ENCODE data around the gene SMIM13. TPM values are rescaled to one million over a fixed set of nuclear protein-coding genes. Genes with fewer than 3 reads are reported as not detected.

Gene SMIM13
- total RNA-seq, 1 experiment from 2014 or later, result 28.1 TPM

GRCh38 chr6:11144393-11144851, 50.8 kb downstream of the SMIM13 start:
- Mint-ChIP-seq H3K9me3 (ENCODE audit: unreplicated experiment) (peaks cover 1% of the 10 kb centered on the region), H3K36me3 (ENCODE audit: insufficient read depth, unreplicated experiment) (no peaks in the 10 kb centered on the region), H3K4me1 (ENCODE audit: insufficient read depth, unreplicated experiment) (peaks cover 36% of the 10 kb centered on the region), H3K27ac (ENCODE audit: low read depth, unreplicated experiment) (peak overlapping the region; percentile 87), H3K4me3 (ENCODE audit: unreplicated experiment) (no peak overlapping the region), H3K27me3 (ENCODE audit: insufficient read depth, unreplicated experiment) (no peaks in the 10 kb centered on the region)
- POLR2A ChIA-PET, result interaction anchor here (0.9 to 2.9 kb wide), 7 partner anchors 26 to 431 kb away, joined by 3 to 33 read pairs (median 6); partner anchors contain the start of genes NEDD9 and SMIM13
- DNase-seq (ENCODE audit: unreplicated experiment), result peak; percentile 81
- CTCF ChIA-PET, result interaction anchor here (0.6 to 9.1 kb wide), 11 partner anchors 17 to 431 kb away, joined by 3 to 114 read pairs (median 3); partner anchors contain the start of gene SMIM13
- TSS peak; percentile 48 for BruUV-seq (replicated peaks)
- peak; percentile 91 for TF ChIP-seq CTCF (IDR thresholded peaks at IDR 0.05; ENCODE audit: unreplicated experiment)
- intact Hi-C loops (cut with micrococcal nuclease), result loop anchor here (1.0 to 5.0 kb wide), 8 partner anchors 51 to 431 kb away; partner anchors contain the start of genes NEDD9 and SMIM13

DNA sequence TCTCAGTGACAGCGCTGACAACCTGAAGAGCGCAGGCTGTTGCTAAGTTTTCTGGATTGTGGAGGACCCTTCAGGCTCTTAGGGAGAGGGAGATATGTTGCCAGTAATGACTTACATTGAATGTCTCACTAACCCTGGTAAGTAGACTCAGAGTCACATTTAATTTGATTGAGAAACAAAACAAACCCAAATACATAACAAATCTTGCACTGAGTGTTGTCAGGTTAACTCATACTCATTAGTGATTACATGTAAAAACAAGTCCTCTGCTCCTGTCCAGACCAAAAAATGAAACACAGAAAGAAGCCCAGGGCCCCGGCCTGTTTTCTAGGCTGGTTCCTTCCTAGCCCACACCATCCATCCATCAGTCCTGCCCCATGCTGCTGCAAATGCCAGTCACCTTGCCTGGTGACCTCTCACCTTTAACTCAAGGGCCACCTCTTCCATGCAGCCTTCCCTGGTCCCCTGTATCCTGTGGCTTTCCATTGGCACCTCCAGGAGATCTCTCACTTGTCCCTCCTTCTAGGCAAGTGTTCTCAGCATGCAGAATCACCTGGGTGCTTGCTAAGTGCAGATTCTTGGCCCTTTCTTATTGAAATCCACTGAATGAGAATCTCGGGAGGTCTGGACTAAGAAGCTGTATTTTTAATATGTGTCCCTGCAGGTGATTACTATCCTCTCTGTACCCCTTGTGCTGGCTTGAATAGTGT, 52.6 kb downstream of the SMIM13 start:
- H3K36me3 Mint-ChIP-seq (ENCODE audit: insufficient read depth, unreplicated experiment), result no peaks in the 10 kb centered on the region
- peaks cover 26% of the 10 kb centered on the region for H3K4me1 Mint-ChIP-seq (ENCODE audit: insufficient read depth, unreplicated experiment)
- H3K9me3 Mint-ChIP-seq (ENCODE audit: unreplicated experiment), result no peaks in the 10 kb centered on the region
- H3K27ac Mint-ChIP-seq (ENCODE audit: low read depth, unreplicated experiment), result no peak overlapping the region
- no peak for DNase-seq (ENCODE audit: unreplicated experiment)
- intact Hi-C loops (cut with micrococcal nuclease), result no loop called here
- no TSS peak for BruUV-seq (replicated peaks)
- no peak overlapping the region for H3K4me3 Mint-ChIP-seq (ENCODE audit: unreplicated experiment)
- CTCF ChIA-PET, result interaction anchor here (2.3 to 9.1 kb wide), 2 partner anchors 351 to 429 kb away, joined by 11 to 114 read pairs; no protein-coding TSS in a partner anchor
- no peaks in the 10 kb centered on the region for H3K27me3 Mint-ChIP-seq (ENCODE audit: insufficient read depth, unreplicated experiment)
- POLR2A ChIA-PET, result interaction anchor here (1.5 kb wide), 1 partner anchor 9 kb away, joined by 3 read pairs; no protein-coding TSS in a partner anchor
- no peak for TF ChIP-seq CTCF (IDR thresholded peaks at IDR 0.05; ENCODE audit: unreplicated experiment)

- Mint-ChIP-seq H3K4me1 (ENCODE audit: insufficient read depth, unreplicated experiment) (peaks cover 6% of the 10 kb centered on the region), H3K27me3 (ENCODE audit: insufficient read depth, unreplicated experiment) (no peaks in the 10 kb centered on the region), H3K27ac (ENCODE audit: low read depth, unreplicated experiment) (no peak overlapping the region), H3K9me3 (ENCODE audit: unreplicated experiment) (peaks cover 7% of the 10 kb centered on the region), H3K36me3 (ENCODE audit: insufficient read depth, unreplicated experiment) (no peaks in the 10 kb centered on the region), H3K4me3 (ENCODE audit: unreplicated experiment) (no peak overlapping the region)
- no peak for DNase-seq (ENCODE audit: unreplicated experiment)
- POLR2A ChIA-PET, result interaction anchor here (0.7 to 1.5 kb wide), 3 partner anchors 21 to 56 kb away, joined by 3 to 4 read pairs (median 3); partner anchors contain the start of gene SMIM13
- intact Hi-C loops (cut with micrococcal nuclease), result no loop called here
- CTCF ChIA-PET, result interaction anchor here (9.1 kb wide), 1 partner anchor 348 kb away, joined by 114 read pairs; no protein-coding TSS in a partner anchor
- TF ChIP-seq CTCF (IDR thresholded peaks at IDR 0.05; ENCODE audit: unreplicated experiment), result no peak
- no TSS peak for BruUV-seq (replicated peaks)
These were observed 55.9 kb downstream of the SMIM13 start for GRCh38 chr6:11149551-11149950.

DNA sequence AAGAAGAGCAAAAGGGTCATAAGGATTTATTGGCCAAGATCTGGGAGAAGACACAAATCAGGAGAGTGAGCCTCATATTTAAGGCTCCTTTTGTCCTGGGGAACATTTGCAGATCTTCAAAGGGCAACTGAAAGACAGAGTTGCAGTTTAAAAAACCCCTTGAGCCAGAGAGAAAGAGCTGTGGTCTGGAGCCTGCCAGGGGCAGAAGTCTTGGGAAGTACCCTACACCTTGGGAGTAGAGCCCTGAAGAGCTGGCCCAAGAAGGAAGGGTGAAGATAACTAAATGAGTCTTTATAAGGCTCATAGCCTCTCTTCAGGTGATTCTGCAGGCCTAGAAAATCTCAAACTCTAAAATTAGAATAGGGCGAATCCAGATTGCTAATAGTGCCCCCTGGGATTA, 57.9 kb downstream of the SMIM13 start:
- POLR2A ChIA-PET, result interaction anchor here (0.7 kb wide), 1 partner anchor 406 kb away, joined by 3 read pairs; no protein-coding TSS in a partner anchor
- peaks cover 18% of the 10 kb centered on the region for H3K9me3 Mint-ChIP-seq (ENCODE audit: unreplicated experiment)
- no peak overlapping the region for H3K4me3 Mint-ChIP-seq (ENCODE audit: unreplicated experiment)
- H3K36me3 Mint-ChIP-seq (ENCODE audit: insufficient read depth, unreplicated experiment), result no peaks in the 10 kb centered on the region
- no peaks in the 10 kb centered on the region for H3K27me3 Mint-ChIP-seq (ENCODE audit: insufficient read depth, unreplicated experiment)
- peaks cover 1% of the 10 kb centered on the region for H3K4me1 Mint-ChIP-seq (ENCODE audit: insufficient read depth, unreplicated experiment)
- intact Hi-C loops (cut with micrococcal nuclease), result no loop called here
- DNase-seq (ENCODE audit: unreplicated experiment), result no peak
- TF ChIP-seq CTCF (IDR thresholded peaks at IDR 0.05; ENCODE audit: unreplicated experiment), result no peak
- CTCF ChIA-PET, result interaction anchor here (0.6 to 9.1 kb wide), 2 partner anchors 101 to 346 kb away, joined by 3 to 114 read pairs; no protein-coding TSS in a partner anchor
- H3K27ac Mint-ChIP-seq (ENCODE audit: low read depth, unreplicated experiment), result no peak overlapping the region
- BruUV-seq (replicated peaks), result no TSS peak
